ENCODE results near the gene CLEC4F.

GRCh38 chr2:70759446-70759845 lies 61.0 kb downstream of the CLEC4F start:
- no peak for TF ChIP-seq CTCF (IDR thresholded peaks at IDR 0.05)
- TF ChIP-seq POLR2A (IDR thresholded peaks at IDR 0.05), result no peak

Data from heart left ventricle (tissue), 13 donors.